Measurements from ENCODE around the gene IRF2.

The IRF2 gene

DNA sequence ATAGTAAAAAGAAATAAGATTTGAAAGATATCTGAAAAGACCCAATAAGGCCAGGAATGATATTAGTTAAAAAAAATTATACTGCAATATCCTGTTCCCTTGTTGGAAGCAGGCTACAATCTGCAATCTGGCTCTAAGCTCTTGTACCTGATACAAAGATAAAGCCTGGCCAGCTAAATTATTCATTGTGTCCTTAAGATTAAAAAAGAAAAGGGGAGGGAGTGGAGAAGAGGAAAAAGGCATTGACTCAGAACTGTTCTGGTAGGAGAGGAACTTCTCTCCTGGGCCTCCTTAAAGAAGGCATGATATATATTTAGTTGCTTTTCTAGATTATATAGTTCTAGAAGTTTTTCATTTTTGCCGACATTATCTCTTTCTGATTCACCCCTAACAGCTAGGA is 46.7 kb downstream of the IRF2 start:
- H3K4me3 ChIP-seq (replicated peaks; ENCODE audit: low read depth, low read length): no peak overlapping the region
- peaks cover 25% of the 10 kb centered on the region for H3K36me3 ChIP-seq (ENCODE audit: control insufficient read depth, insufficient read depth, low read length)
- TF ChIP-seq, protein P1, sequence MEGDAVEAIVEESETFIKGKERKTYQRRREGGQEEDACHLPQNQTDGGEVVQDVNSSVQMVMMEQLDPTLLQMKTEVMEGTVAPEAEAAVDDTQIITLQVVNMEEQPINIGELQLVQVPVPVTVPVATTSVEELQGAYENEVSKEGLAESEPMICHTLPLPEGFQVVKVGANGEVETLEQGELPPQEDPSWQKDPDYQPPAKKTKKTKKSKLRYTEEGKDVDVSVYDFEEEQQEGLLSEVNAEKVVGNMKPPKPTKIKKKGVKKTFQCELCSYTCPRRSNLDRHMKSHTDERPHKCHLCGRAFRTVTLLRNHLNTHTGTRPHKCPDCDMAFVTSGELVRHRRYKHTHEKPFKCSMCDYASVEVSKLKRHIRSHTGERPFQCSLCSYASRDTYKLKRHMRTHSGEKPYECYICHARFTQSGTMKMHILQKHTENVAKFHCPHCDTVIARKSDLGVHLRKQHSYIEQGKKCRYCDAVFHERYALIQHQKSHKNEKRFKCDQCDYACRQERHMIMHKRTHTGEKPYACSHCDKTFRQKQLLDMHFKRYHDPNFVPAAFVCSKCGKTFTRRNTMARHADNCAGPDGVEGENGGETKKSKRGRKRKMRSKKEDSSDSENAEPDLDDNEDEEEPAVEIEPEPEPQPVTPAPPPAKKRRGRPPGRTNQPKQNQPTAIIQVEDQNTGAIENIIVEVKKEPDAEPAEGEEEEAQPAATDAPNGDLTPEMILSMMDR (IDR thresholded peaks at IDR 0.05; ENCODE audit: insufficient read depth, low read length, poor library complexity, severe bottlenecking): no peak
- H3K27me3 ChIP-seq (replicated peaks; ENCODE audit: control insufficient read depth, insufficient read depth, low read length): no peaks in the 10 kb centered on the region
- DNase-seq (ENCODE audit: extremely low read depth, insufficient read length): no peak

DNA sequence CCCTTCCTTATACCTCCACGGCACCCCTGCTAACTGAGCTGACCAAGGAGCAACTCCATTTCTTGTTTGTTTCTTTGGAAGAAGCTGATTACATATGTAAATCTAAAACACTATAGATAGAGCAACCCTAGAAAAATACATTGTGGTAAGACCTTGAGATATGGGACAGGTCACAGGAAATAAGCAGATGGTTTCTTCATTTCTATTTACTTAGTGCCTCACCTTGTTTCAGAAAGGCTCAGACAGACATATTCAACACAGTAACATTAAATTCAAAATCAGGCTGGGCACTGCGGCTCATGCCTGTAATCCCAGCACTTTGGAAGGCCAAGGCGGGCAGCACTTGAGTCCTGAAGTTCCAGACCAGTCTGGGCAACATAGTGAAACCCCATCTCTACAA is 47.3 kb downstream of the IRF2 start:
- H3K27me3 ChIP-seq (replicated peaks; ENCODE audit: control insufficient read depth, insufficient read depth, low read length): no peaks in the 10 kb centered on the region

DNA sequence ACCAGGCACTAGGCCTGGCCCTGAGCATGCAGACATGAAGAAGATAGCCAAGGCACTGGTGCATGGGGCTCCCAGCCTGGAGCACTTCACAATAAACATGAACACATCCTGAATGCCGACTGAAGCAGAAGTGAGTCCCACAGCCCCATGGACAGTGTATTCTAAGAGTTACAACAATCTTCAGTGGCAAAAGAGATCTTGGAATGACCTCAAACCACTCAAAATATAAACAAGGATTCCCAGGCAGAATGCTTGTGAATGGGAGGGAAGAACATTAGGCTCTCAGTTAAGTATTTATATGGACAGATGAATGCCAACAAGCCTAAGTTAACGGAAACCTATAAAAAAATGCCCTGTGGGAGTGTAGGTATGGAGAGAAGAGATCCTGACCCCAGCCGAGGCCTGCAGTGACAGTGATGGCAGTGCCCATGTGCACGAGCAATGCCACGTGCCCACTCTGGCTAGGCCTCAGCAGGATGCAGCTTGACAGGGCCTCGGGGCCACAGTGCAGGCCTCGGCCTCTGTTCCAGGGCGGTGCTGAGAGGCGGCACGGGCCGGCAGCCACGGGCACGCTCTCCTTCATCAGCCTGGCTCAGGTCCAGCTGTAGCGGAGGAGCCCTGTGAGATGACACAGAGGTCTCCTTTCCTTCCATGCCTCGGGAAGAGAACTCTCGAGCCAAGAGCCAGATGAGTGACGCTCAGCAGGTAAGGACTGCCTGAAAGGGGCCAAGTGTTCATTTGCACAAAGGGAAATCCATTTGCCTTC is 49.2 kb downstream of the IRF2 start:
- TF ChIP-seq, protein P1 (IDR thresholded peaks at IDR 0.05; ENCODE audit: insufficient read depth, low read length, poor library complexity, severe bottlenecking): no peak
- DNase-seq (ENCODE audit: extremely low read depth, insufficient read length): no peak
- Histone ChIP-seq H3K4me3 (replicated peaks; ENCODE audit: low read depth, low read length) (no peak overlapping the region), H3K36me3 (ENCODE audit: control insufficient read depth, insufficient read depth, low read length) (peaks cover 25% of the 10 kb centered on the region), H3K27me3 (replicated peaks; ENCODE audit: control insufficient read depth, insufficient read depth, low read length) (no peaks in the 10 kb centered on the region)

More for the DNA sequence above, 47.3 kb downstream of the IRF2 start:
- no peak for DNase-seq (ENCODE audit: extremely low read depth, insufficient read length)
- H3K4me3 ChIP-seq (replicated peaks; ENCODE audit: low read depth, low read length): no peak overlapping the region
- TF ChIP-seq, protein P1 (IDR thresholded peaks at IDR 0.05; ENCODE audit: insufficient read depth, low read length, poor library complexity, severe bottlenecking): no peak
- H3K36me3 ChIP-seq (ENCODE audit: control insufficient read depth, insufficient read depth, low read length): peaks cover 25% of the 10 kb centered on the region

DNA sequence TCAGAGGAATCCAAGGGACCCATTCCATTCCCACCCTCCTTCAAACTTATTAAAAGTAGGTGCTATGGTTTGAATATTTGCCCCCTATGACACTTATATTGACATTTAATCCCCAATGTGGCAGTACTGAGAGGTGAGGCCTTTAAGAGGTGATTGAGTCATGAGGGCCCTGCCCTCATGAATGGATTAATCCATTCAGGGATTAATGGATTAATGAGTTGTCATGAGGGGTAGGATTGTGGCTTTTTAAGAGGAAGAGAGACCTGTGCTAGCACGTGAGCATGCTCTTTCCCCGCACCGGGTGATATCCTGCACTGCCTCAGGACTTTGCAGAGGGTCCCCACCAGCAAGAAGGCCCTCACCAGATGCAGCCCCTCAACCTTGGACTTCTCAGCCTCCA is 50.1 kb downstream of the IRF2 start:
- TF ChIP-seq, protein P1 (IDR thresholded peaks at IDR 0.05; ENCODE audit: insufficient read depth, low read length, poor library complexity, severe bottlenecking): no peak

DNA sequence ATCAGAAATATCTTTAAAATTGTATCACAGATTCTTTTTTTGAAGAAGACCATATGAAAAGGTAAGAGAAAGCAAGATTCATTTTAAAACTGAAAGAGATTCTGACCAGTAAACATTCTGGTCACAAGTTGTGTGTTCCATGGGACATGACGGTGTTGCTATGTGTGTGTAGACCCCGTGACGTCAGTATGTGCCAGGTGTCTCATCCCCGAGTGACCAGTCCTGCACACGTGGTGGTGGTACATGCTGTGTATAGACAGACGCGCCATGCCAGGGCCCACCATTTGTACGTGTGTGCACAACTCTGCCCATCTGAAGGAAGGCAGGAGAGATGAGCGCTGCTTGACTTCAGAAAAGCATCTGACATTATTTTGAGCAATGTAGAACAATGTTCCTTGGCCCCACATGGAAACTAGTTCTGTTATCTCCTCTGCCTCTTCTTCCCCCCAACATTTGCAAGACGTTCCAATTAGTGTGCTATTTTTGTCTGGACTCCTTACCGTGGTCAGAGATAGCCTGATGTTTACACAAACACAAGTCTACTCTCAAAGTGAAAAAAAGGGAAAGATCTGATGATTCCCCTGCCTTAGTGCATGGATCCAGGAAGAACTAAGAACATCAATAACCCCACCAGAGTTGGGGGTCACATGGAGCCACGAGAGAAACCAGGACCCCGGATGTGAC is 51.2 kb downstream of the IRF2 start:
- peaks cover 21% of the 10 kb centered on the region for H3K36me3 ChIP-seq (ENCODE audit: control insufficient read depth, insufficient read depth, low read length)
- TF ChIP-seq, protein P1 (IDR thresholded peaks at IDR 0.05; ENCODE audit: insufficient read depth, low read length, poor library complexity, severe bottlenecking): no peak

More for the DNA sequence above, 50.1 kb downstream of the IRF2 start:
- Histone ChIP-seq H3K36me3 (ENCODE audit: control insufficient read depth, insufficient read depth, low read length) (peaks cover 25% of the 10 kb centered on the region), H3K27me3 (replicated peaks; ENCODE audit: control insufficient read depth, insufficient read depth, low read length) (no peaks in the 10 kb centered on the region), H3K4me3 (replicated peaks; ENCODE audit: low read depth, low read length) (no peak overlapping the region)
- DNase-seq (ENCODE audit: extremely low read depth, insufficient read length): no peak

More for the DNA sequence above, 51.2 kb downstream of the IRF2 start:
- Histone ChIP-seq H3K27me3 (replicated peaks; ENCODE audit: control insufficient read depth, insufficient read depth, low read length) (no peaks in the 10 kb centered on the region), H3K4me3 (replicated peaks; ENCODE audit: low read depth, low read length) (no peak overlapping the region)
- no peak for DNase-seq (ENCODE audit: extremely low read depth, insufficient read length)

Measured in GM06990 (cell line).